GM21576 (cell line): ENCODE data around the gene DHRSX.
"Not testable (repeated sequence)": the region's sequence is repeated elsewhere in the genome, so short reads cannot be mapped to it uniquely, and the experiment has no call there.

Source experiments
- ATAC-seq: cut with Tn5 transposase; IDR thresholded peaks from one replicate; pipeline ENCODE4 v1.9.1; 2021; ENCODE audit warnings: mild to moderate bottlenecking, moderate library complexity; ENCODE audit not compliant: unreplicated experiment

Gene DHRSX

DNA sequence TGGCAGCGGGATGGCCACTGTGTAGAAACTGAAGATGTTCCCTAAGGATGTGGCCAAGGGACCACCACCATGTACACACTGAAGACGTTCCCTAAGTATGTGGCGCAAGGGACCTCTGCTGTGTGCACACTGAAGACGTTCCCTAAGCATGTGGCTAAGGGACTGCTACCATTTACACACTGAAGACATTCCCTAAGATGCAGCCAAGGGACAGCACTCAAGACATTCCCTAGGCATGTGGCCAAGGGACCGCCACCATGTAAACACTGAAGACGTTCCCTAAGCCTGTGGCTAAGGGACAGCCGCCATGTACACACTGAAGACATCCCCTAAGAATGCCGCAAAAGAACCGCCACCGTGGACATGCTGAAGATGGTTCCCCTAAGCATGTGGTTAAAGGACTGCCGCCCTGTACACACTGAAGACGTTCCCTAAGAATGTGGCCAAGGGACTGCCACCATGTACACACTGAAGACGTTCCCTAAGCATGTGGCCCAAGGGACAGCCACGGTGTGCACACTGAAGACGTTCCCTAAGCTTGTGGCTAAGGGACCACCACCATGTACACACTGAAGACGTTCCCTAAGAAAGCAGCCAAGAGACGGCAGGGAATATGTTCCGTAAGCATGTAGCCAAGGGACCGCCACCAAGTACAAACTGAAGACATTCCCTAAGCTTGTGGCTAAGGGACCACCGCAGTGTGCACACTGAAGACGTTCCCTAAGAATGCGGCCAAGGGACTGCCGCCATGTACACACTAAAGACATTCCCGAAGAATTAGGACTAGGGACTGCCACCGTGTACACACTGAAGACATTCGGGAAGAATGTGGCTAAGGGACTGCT is 43.3 kb downstream of the DHRSX start:
- ATAC-seq: no peak

DNA sequence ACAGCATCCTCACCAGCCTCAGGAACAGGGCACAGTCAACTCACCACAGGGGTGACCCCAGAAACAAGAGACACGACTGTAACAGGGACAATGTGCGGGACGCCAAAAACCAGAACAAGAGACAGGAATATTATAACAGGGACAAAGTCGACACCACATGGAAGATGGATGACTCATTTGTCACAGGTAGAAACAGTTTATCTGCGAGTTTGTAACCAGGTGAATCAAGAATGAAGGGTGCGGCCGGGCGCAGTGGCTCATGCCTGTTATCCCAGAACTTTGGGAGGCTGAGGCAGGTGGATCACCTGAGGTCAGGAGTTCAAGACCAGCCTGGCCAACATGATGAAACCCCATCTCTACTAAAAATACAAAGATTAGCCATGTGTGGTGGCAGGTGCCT is 44.7 kb downstream of the DHRSX start:
- ATAC-seq: not testable (repeated sequence)

DNA sequence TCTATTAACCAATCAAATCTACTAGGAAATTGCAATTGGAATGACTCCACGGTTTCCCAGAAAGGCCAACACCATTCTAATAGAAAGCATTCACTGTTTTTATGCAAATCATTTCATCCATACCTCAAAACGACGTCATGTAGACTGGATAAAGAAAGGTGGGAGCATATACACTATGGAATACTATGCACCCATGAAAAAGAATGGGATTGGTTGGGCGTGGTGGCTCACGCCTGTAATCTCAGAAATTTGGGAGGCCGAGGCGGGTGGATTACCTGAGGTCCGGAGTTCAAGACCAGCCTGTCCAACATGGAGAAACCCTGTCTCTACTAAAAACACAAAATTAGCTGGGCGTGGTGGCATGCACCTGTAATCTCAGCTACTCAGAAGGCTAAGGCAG is 46.2 kb downstream of the DHRSX start:
- not testable (repeated sequence) for ATAC-seq

DNA sequence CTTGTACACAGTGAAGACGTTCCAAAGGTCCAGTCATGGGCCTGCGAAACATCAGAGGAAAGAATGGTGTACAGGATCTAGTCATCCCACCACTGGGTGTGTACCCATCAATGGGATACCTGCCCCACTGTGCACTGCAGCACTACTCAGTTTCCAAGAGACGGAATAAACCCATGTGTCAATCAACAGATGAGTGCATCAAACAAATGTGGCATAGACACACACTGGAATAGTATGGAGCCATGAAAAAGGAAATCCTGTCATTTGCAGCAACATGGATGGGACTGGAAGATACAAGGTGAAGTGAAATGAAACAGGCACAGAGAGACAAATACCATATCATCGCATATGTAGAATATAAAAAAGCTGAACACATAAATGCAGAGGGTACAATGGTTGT is 48.0 kb downstream of the DHRSX start:
- ATAC-seq: no peak

DNA sequence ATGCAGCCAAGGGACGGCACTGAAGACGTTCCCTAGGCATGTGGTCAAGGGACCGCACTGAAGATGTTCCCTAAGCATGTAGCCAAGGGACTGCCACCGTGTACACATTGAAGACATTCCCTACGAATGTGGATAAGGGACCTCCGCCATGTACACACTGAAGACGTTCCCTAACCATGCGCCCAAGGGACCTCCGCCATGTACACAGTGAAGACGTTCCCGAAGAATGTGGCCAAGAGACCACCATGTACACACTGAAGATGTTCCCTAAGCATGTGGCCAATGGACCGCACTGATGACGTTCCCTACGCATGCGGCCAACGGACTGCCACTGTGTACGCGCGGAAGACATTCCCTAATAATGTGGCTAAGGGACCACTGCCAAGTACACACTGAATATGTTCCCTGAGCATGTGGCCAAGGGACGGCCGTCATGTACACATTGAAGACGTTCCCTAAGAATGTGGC is 48.4 kb downstream of the DHRSX start:
- ATAC-seq: no peak

DNA sequence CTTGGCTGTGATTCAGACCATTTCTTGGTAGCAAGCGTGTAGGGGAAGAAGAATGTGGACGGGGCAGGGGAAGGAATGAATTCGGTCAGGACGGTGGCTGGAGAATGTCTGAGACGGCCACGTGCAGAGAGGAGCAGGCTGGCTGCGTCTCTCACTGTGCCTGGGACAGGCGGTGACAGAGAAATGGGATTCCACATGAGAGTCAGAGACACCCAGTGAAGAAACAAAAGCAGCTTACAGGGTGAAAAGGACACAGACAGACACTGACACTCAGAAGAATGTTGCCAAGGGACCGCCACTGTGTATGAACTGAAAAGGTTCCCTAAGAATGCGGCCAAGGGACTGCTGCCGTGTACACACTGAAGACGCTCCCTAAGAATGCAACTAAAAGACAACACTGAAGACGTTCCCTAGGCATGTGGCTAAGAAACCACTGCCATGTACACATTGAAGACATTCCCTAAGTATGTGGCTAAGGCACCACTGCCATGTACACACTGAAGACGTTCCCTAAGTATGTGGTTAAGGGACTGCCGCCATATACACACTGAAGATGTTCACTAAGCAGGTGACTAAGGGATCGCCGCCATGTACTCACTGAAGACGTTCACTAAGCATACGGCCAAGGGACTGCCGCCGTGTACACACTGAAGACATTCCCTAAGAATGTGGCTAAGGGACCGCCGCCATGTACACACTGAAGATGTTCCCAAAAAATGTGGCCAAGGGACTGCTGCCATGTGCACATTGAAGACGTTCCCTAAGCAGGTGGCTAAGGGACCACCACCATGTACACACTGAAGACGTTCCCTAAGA is 49.1 kb downstream of the DHRSX start:
- ATAC-seq: no peak

DNA sequence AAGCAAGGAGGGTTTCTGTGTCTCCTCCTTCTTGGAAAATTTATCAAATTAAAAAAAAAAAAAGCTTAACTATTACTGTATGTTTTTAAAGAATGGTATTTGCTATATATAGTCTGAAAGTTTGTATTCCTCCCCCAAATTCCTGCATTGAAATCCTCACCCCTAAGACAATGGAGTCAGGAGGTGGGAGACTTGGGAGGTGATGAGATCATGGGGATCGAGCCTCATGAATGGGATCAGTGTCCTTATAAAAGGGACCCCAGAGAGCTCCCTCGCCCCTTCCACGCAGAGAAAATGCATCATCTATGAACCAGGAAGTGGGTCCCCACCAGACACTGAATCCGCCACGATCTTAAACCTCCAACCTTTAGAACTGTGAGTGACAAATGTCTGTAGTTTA is 50.1 kb downstream of the DHRSX start:
- no peak for ATAC-seq

DNA sequence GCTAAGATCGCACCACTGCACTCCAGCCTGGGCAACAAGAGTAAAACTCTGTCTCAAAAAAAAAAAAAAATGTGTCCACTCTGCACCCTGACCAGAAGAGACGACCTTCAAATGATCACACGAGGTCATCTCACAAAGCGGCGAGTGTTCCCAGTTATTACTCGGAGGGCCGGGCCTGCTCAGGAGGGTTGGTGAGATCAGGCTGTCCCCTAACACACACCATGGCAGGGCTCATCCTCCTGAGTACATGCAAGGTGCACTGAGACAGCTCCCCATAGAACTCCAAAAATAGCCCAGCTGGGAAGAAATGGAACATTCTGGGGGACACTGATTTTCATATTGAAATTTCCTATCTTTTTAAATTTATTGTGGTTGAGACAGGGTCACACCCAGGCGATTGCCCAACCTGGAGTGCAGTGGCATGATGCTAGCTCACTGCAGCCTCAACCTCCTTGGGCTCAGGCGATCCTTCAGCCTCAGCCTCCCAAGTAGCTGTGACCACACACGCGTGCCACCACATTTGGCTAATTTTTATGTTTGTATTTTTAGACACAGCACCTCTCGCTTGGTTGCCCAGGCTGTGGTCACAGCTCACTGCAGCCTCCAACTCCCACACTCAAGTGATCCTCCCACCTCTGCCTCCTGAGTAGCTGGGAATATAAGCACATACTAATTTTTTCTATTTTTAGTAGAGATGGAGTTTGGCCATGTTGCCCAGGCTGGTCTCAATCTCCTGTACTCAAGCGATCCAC is 51.5 kb downstream of the DHRSX start:
- no peak for ATAC-seq

DNA sequence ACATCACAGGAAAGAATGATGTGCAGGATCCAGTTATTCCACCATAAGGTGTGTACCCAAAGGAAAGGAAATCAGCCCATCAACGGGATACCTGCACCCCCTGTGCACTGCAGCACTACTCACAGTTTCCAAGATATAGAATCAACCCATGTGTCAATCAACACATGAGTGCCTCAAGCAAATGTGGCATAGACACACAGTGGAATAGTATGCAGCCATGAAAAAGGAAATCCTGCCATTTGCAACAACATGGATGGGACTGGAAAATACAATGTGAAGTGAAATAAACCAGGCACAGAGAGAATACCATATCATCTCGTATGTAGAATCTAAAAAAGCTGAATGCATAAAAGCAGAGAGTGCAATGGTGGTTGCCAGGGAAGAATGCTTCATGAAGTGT is 53.3 kb downstream of the DHRSX start:
- no peak for ATAC-seq

DNA sequence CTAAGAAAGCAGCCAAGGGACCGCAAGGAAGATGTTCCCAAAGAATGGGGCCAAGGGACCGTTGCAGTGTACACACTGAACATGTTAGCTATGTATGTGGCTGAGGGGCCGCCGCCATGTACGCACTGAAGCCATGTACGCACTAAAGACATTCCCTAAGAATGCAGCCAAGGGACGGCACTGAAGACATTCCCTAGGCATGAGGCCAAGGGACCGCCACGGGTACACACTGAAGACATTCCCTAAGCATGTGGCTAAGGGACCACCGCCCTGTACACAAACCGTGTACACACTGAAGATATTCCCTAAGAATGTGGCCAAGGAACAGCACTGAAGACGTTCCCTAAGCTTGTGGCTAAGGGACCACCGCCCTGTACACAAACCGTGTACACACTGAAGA is 54.0 kb downstream of the DHRSX start:
- no peak for ATAC-seq

DNA sequence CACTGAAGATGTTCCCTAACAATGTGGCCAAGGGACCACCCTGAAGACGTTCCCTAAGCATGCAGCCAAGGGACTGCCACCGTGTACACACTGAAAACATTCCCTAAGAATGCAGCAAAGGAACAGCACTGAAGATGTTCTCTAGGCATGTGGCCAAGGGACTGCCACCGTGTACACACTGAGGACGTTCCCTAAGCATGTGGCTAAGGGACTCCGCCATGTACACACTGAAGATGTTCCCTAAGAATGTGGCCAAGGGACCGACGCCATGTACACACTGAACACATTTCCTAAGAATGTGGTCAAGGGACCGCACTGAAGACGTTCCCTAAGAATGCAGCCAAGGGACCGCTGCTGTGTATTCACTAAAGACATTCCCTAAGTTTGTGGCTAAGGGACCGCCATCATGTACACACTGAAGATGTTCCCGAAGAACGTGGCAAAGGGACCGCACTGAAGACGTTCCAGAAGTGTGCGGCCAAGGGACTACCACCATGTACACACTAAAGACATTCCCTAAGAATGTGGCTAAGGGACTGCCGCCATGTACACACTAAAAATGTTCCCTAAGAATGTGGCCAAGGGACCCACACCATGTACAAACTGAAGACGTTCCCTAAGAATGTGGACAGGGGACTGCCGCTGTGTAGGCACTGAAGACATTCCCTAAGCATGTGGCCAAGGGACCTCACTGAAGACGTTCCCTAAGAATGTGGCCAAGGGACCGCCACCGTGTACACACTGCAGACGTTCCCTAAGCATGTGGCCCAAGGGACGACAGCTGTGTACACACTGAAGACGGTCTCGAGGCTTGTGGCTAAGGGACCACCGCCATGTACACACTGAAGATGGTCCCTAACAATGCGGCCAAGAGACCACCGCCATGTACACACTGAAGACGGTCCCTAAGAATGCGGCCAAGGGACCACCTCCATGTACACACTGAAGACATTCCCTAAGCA is 54.8 kb downstream of the DHRSX start:
- ATAC-seq: no peak

DNA sequence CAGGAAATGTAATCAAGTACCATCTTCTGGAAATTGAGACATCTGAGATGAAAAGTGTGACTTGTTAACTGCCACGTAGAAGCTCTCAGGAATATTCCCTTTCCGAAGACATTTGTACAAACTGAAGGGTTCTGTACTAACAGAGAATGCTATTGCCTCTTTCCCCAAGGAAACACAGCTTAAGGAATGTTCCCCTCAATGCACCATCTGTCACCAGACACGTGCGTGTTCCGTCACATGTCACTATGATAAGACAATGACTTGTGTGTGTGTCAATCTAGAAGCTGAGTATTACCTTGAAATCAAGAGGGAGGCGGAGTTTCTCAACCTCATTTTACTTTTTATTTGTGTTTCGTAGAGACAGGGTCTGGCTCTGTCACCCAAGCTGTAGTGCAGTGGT is 58.1 kb downstream of the DHRSX start:
- ATAC-seq: no peak

DNA sequence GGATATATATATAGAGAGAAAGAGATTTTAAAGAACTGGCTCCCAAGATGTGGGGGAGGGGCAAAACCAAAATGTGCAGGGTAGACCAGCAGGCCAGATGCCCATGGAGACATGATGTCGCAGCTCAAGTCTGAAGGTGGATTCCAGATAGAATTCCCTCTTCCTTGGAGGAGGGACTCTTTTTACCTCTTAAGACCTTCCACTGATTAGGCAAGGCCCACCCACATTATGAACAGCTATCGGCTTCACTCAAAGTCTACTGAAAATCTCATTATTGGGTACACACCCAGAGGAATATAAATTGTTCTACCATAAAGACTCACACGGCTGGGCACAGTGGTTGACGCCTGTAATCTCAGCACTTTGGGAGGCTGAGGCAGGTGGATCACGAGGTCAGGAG is 59.3 kb downstream of the DHRSX start:
- ATAC-seq: no peak

DNA sequence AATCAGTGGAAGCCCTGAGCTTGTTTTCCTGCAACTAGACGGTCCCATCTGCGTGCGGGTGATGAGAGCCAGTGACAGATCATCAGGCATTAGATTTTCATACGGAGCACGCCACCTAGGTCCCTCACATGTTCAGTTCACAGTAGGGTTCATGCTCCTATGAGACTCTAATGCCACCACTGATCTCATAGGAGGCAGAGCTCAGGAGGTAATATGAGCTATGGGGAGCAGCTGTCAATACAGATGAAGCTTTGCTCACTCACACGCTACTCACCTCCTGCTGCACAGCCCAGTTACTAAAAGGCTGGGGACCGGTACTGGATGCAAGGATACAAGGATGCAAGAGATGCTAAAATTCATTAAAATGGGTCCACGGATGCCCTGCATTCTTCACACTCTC is 61.2 kb downstream of the DHRSX start:
- no peak for ATAC-seq

DNA sequence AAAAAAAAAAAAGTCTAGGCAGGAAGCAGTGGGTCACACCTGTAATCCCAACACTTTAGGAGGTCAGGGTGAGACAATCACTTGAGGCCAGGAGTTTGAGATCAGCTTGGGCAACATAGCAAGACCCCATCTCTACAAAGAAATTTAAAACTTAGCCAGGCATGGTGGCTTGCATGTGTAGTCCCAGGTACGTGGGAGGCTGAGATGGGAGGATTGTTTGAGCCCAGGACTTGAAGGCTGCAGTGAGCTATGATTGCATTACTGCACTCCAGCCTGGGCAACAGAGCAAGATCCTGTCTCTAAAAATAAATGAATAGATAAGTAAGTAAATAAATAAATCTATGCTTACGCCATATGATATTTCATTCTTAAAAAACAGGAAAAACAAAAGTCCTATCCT is 65.3 kb downstream of the DHRSX start:
- no peak for ATAC-seq

DNA sequence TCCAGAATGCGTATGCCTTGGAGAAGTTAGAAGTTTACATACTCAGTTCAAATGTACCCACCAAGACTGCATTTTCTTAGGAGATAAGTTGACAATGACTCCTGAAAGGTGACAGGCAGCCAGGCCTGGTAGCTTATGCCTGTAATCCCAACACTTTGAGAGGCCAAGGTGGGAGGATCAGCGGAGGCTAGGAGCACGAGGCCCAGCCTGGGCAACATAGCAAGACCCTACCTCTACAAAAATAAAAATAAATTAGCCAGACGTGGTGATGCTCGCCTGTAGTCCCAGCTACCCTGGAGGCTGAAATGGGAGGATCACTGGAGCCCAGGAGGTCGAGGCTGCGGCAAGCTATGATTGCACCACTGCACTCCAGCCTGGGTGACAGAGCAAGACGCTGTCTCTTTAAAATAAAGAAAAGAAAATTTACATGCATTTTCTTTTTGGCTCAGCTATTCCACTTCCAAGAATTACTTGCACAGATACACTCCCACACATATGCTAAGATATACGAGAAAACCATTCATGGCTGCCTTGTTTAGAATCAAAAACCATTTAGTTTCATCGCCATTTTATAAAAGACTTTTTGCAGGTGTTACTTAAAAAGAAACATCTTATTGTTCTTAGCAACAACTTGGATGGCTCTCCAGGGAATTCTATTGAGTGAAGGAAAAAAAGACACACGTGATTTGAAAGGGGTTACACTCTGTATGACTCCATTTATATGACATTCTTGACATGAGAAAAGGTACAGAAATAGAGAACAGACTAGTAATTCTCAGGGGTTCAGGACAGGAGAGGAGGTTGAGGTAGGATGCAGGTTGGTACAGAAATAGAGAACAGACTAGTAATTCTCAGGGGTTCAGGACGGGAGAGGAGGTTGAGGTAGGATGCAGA is 66.3 kb downstream of the DHRSX start:
- no peak for ATAC-seq

DNA sequence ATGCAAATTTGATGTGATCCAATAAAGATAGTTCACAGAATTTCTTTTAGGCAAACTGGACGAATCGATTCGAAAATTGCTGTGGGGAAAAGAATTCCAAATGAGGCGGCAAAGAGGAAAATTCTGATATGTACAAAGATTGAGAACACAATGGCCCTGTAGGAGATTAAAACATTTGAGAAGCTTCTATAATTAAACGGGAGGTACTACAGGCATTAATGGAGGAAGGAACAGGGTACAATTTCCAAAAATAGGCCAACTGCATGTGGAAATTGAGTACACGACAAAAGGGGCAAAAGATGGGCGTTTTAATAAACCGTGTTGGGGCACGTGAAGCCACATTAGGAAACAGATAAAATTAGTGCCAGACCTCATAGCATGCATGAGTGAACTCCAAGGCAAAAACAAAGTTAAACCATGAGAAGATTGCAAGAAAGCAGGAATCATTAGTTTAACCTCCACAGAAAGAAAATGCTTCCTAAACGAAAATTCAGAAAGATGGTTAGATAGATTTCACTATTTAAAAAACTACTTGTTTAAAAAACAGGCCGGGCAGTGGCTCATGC is 68.4 kb downstream of the DHRSX start:
- ATAC-seq: no peak

DNA sequence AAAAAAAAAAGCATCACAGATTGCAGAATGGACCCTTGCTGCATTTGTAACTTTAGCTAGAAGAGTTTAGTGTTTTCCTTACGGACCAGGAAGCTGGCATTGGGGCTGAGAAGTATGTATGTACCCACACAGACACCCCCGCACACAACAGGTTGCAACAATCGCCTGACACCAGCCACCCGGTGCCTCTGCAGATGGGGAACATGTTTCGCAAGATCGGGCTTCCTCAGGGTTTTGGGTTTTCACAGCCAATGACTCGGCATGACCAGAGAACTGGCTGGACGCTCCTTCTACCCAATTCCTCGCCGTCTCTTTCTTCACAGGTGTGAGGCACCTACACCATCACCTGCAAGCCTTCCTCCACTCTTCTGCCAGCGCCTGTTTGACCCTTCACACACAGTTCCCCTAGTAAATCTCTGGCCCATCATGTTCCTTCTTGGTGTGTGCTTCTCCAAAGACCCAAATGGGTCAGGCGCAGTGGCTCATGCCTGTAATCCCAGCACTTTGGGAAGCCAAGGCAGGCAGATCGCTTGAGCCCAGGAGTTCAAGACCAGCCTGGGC is 70.4 kb downstream of the DHRSX start:
- no peak for ATAC-seq

DNA sequence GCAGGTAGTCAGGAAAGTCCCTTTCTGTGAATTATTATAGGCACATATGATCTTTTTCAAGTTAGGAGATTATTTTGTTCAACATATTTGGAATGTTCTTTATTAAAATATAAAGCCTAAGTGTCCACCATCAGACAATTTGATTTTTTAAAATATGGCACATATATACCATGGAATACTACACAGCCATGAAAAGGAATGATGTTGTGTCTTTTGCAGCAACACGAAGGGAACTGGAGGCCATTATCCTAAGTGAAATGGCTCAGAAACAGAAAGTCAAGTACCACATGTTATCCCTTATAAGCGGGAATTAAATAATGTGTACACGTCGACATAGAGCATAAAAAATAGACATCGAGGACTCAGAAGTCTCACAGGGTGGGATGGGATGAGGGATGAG is 73.0 kb downstream of the DHRSX start:
- ATAC-seq: no peak
